Measurements from ENCODE around the gene AIPL1. TPM values are rescaled to one million over a fixed set of nuclear protein-coding genes. Genes with fewer than 3 reads are reported as not detected.

AIPL1 gene
- total RNA-seq, 1 donor from 2014 or later, result not detected

DNA sequence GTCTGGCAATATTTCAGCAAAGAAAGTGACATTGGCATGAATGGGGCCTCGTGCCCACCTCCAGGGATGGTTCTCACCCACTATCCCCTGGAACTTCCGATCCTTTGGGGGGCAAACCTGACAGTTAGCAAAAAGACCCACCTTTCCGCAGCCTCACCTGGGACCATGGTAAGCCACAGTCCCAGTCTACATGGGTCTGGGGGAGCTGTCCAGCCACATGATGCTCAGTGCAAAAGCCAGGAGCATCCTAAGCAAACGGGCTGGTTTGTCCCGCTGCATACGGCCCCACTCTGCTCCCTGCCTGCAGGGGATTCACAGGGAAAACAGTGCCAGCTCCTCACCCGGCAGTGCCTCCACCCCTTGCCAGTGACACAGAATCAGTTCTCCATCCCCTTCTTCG, 19.3 kb downstream of the AIPL1 start:
- H3K4me1 Mint-ChIP-seq (ENCODE audit: low read depth), result no peaks in the 10 kb centered on the region
- no peaks in the 10 kb centered on the region for H3K9me3 Mint-ChIP-seq
- H3K27me3 Mint-ChIP-seq (ENCODE audit: low read depth), result peaks cover 15% of the 10 kb centered on the region
- no peak overlapping the region for H3K27ac Mint-ChIP-seq
- no peaks in the 10 kb centered on the region for H3K36me3 Mint-ChIP-seq (ENCODE audit: low read depth)
- intact Hi-C loops (cut with micrococcal nuclease), result no loop called here
- DNase-seq (ENCODE audit: low spot score), result no peak
- H3K4me3 Mint-ChIP-seq (ENCODE audit: low read depth), result no peak overlapping the region

DNA sequence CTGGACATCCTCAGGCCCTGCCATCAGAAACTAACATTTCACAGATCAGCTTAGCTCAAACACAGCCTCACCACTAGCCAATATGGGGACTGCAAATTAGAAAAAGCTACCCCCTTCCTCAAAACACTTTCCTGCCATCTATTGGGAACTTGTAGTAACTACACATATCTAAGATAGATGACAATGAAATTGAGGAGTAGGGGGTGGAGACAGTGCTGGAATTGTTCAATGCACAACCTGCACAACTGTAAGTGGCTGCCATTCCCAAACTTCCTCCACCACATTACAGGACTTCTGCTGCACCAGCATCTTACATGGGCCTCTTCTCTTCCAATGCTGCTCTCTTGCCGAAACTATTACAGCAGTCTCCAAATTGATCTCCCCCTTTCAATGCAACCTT, 21.9 kb downstream of the AIPL1 start:
- Mint-ChIP-seq H3K4me3 (ENCODE audit: low read depth) (no peak overlapping the region), H3K36me3 (ENCODE audit: low read depth) (no peaks in the 10 kb centered on the region)
- intact Hi-C loops (cut with micrococcal nuclease), result no loop called here

DNA sequence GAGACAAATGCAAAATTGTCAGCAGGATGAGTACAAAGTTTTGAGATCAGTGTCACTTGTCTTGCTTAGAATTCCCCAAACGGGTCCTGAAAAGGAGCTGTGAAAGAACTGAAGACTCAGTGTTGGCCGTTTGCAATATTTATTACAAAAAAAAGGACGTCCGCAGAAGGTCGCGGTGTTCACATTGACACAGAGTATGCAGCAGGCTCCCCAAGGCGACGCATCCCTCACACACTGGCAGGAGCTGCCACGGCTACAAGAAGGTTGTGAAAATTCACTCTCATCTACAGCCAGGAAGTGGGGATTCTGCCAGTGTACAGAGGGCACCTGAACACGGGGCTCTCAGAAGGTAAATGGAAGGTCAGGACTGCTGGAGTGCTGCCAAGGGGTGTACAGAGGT, 26.2 kb downstream of the AIPL1 start:
- DNase-seq (ENCODE audit: low spot score), result no peak
- Mint-ChIP-seq H3K27me3 (ENCODE audit: low read depth) (peaks cover 3% of the 10 kb centered on the region), H3K4me1 (ENCODE audit: low read depth) (no peaks in the 10 kb centered on the region), H3K4me3 (ENCODE audit: low read depth) (no peak overlapping the region), H3K9me3 (no peaks in the 10 kb centered on the region), H3K27ac (no peak overlapping the region), H3K36me3 (ENCODE audit: low read depth) (no peaks in the 10 kb centered on the region)
- intact Hi-C loops (cut with micrococcal nuclease), result no loop called here

More for the DNA sequence above, 21.9 kb downstream of the AIPL1 start:
- no peak for DNase-seq (ENCODE audit: low spot score)
- H3K9me3 Mint-ChIP-seq, result no peaks in the 10 kb centered on the region
- no peaks in the 10 kb centered on the region for H3K4me1 Mint-ChIP-seq (ENCODE audit: low read depth)
- no peak overlapping the region for H3K27ac Mint-ChIP-seq
- H3K27me3 Mint-ChIP-seq (ENCODE audit: low read depth), result peaks cover 5% of the 10 kb centered on the region

- H3K27me3 Mint-ChIP-seq (ENCODE audit: low read depth), result peaks cover 5% of the 10 kb centered on the region
- H3K4me1 Mint-ChIP-seq (ENCODE audit: low read depth), result no peaks in the 10 kb centered on the region
- no peak overlapping the region for H3K27ac Mint-ChIP-seq
- H3K9me3 Mint-ChIP-seq, result no peaks in the 10 kb centered on the region
- H3K4me3 Mint-ChIP-seq (ENCODE audit: low read depth), result no peak overlapping the region
- DNase-seq (ENCODE audit: low spot score), result no peak
- intact Hi-C loops (cut with micrococcal nuclease), result no loop called here
- H3K36me3 Mint-ChIP-seq (ENCODE audit: low read depth), result no peaks in the 10 kb centered on the region
These were observed 26.6 kb downstream of the AIPL1 start for GRCh38 chr17:6408276-6408675.

DNA sequence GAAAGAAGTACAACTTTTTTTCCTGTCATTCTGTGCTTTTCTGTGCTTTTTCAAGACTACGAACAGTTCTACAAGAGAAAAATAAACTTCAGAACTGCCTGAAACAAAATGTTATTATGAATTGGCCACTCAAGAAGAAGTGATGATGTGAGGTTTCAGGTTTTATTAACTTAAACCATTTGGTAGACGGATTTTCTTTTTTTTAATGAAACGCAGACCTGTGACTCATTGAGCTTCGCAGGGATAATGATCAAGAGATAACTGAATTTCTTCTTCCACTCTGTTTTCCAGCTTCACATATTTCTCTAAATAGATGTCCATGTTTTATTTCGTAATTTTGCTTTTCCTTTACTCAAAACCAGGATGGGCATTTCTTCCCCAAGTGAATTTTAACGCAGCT, 32.7 kb downstream of the AIPL1 start:
- H3K27ac Mint-ChIP-seq, result no peak overlapping the region
- no peaks in the 10 kb centered on the region for H3K36me3 Mint-ChIP-seq (ENCODE audit: low read depth)
- H3K4me3 Mint-ChIP-seq (ENCODE audit: low read depth), result no peak overlapping the region
- H3K27me3 Mint-ChIP-seq (ENCODE audit: low read depth), result peaks cover 9% of the 10 kb centered on the region
- no peaks in the 10 kb centered on the region for H3K9me3 Mint-ChIP-seq
- no peak for DNase-seq (ENCODE audit: low spot score)
- intact Hi-C loops (cut with micrococcal nuclease), result no loop called here
- no peaks in the 10 kb centered on the region for H3K4me1 Mint-ChIP-seq (ENCODE audit: low read depth)

- Mint-ChIP-seq H3K4me3 (ENCODE audit: low read depth) (no peak overlapping the region), H3K4me1 (ENCODE audit: low read depth) (no peaks in the 10 kb centered on the region), H3K36me3 (ENCODE audit: low read depth) (no peaks in the 10 kb centered on the region), H3K9me3 (no peaks in the 10 kb centered on the region), H3K27me3 (ENCODE audit: low read depth) (peaks cover 12% of the 10 kb centered on the region), H3K27ac (no peak overlapping the region)
- DNase-seq (ENCODE audit: low spot score), result no peak
- intact Hi-C loops (cut with micrococcal nuclease), result no loop called here
These were observed 36.0 kb downstream of the AIPL1 start for GRCh38 chr17:6398955-6399354.

DNA sequence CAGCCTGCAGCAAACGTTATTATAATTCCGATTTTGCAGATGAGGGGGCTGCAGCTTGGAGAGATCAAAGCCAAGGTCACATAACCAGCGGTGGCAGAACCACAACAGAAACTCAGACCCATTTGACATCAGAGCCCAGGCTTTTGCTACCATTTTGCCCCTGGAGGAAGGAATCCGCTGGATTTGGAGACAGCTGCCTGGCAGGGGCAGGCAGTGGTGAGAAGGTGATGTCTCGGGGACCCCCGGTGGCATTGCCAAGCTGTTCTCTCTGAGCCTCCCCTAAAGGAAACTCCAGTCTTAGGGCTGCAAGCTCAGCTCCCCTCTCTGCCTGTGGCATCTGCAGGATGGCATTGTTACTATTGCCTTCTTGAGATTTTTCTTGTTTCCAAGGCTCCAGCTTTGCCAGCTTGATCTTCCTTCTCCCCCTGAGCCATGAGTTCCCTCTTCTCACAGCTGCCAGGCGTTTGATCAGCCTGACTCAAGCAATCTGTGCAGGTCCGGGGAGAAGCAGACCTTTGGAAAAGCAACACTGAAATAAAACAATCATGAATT, 40.8 kb downstream of the AIPL1 start:
- Mint-ChIP-seq H3K4me3 (ENCODE audit: low read depth) (no peak overlapping the region), H3K27me3 (ENCODE audit: low read depth) (peaks cover 4% of the 10 kb centered on the region), H3K36me3 (ENCODE audit: low read depth) (no peaks in the 10 kb centered on the region), H3K9me3 (no peaks in the 10 kb centered on the region), H3K27ac (no peak overlapping the region), H3K4me1 (ENCODE audit: low read depth) (no peaks in the 10 kb centered on the region)
- DNase-seq (ENCODE audit: low spot score), result no peak
- intact Hi-C loops (cut with micrococcal nuclease), result no loop called here

GRCh38 chr17:6393351-6393952, 41.5 kb downstream of the AIPL1 start:
- Mint-ChIP-seq H3K4me1 (ENCODE audit: low read depth) (no peaks in the 10 kb centered on the region), H3K36me3 (ENCODE audit: low read depth) (no peaks in the 10 kb centered on the region), H3K27ac (no peak overlapping the region), H3K27me3 (ENCODE audit: low read depth) (peaks cover 3% of the 10 kb centered on the region), H3K4me3 (ENCODE audit: low read depth) (no peak overlapping the region), H3K9me3 (no peaks in the 10 kb centered on the region)
- no peak for DNase-seq (ENCODE audit: low spot score)
- intact Hi-C loops (cut with micrococcal nuclease), result no loop called here

DNA sequence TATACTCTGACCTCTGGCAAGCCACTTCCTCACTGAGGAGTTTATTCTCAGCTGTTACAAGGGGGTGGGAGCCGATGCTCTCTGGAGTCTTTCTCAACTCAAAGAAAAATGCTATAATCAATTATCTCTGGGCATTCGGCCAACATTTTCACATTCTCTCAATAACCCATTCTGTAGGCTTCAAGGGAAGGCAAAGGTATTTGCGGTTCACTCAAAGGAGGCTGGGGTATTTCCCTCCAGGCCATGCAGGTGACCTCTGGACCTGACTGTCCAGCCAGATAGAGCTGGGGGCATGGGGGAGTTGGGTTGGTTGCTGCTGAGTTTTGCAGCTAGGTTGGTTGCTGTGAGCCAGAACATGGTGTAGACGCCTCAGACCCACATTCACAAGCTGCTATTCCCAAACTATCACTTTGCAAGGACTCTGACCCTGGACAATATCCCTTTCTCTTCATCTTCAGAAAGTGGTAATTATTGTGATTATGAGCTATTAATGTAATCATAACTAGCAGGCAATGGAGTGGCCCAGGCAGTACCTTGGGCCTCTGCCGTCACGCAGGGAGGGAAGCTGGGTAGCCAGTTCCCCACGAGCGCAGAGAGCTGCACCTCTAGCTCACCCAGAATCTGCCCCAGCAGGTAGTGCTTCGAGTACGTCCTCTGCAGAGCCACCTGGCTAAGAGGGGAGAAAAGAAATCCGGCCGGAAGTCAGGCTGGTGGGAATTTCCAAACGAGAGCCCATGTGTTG, 42.1 kb downstream of the AIPL1 start:
- Mint-ChIP-seq H3K27me3 (ENCODE audit: low read depth) (peaks cover 3% of the 10 kb centered on the region), H3K36me3 (ENCODE audit: low read depth) (no peaks in the 10 kb centered on the region), H3K4me1 (ENCODE audit: low read depth) (no peaks in the 10 kb centered on the region), H3K4me3 (ENCODE audit: low read depth) (no peak overlapping the region), H3K9me3 (no peaks in the 10 kb centered on the region), H3K27ac (no peak overlapping the region)
- no peak for DNase-seq (ENCODE audit: low spot score)
- intact Hi-C loops (cut with micrococcal nuclease), result no loop called here

GRCh38 chr17:6388416-6388815, 46.5 kb downstream of the AIPL1 start:
- intact Hi-C loops (cut with micrococcal nuclease), result no loop called here
- no peaks in the 10 kb centered on the region for H3K27me3 Mint-ChIP-seq (ENCODE audit: low read depth)
- no peaks in the 10 kb centered on the region for H3K36me3 Mint-ChIP-seq (ENCODE audit: low read depth)
- no peaks in the 10 kb centered on the region for H3K9me3 Mint-ChIP-seq
- DNase-seq (ENCODE audit: low spot score), result no peak
- H3K27ac Mint-ChIP-seq, result no peak overlapping the region
- no peak overlapping the region for H3K4me3 Mint-ChIP-seq (ENCODE audit: low read depth)
- H3K4me1 Mint-ChIP-seq (ENCODE audit: low read depth), result no peaks in the 10 kb centered on the region

DNA sequence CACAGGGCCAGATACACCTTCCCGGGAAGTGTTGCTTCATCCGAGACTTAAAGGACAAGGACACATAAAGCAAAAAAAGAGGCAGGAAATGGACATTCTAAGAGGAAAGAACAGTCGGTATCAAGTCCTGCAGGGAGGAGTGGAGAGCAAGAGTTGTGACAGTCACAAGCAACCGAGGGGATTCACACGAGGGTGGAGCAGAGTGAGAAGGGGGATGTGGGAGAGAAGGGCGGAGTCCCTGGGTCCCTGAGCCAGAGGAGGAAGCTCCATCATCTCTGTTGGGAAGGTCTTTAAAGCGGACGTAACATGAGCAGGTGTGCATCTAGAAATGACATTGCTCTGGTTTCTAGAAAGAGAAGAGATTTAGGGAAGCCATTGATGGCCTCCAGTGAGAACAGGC, 47.1 kb downstream of the AIPL1 start:
- no peaks in the 10 kb centered on the region for H3K4me1 Mint-ChIP-seq (ENCODE audit: low read depth)
- H3K4me3 Mint-ChIP-seq (ENCODE audit: low read depth), result no peak overlapping the region
- intact Hi-C loops (cut with micrococcal nuclease), result no loop called here
- no peaks in the 10 kb centered on the region for H3K36me3 Mint-ChIP-seq (ENCODE audit: low read depth)
- no peak overlapping the region for H3K27ac Mint-ChIP-seq
- H3K27me3 Mint-ChIP-seq (ENCODE audit: low read depth), result no peaks in the 10 kb centered on the region
- H3K9me3 Mint-ChIP-seq, result no peaks in the 10 kb centered on the region
- DNase-seq (ENCODE audit: low spot score), result no peak

DNA sequence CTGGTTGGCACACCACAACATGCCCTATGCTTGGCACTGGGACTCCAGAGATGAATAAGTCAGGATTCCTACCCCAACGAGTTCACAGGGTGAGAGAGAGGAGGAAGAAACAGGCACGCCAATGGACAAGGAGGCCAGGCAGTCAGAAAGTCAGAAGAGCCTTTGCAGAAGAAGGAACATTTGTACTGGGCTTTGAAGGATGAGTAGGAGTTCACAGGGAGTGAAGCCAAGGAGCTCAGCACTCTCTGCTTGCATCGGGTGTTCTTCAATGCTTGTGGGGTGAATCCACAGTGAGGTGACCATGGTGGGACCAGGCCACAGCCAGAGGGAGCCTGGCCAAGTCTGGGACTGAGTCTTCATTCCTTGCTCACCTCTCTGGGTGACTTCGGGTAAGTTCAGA, 47.5 kb downstream of the AIPL1 start:
- no peak overlapping the region for H3K4me3 Mint-ChIP-seq (ENCODE audit: low read depth)
- no peaks in the 10 kb centered on the region for H3K36me3 Mint-ChIP-seq (ENCODE audit: low read depth)
- no peaks in the 10 kb centered on the region for H3K9me3 Mint-ChIP-seq
- no peak overlapping the region for H3K27ac Mint-ChIP-seq
- no peaks in the 10 kb centered on the region for H3K27me3 Mint-ChIP-seq (ENCODE audit: low read depth)
- no peak for DNase-seq (ENCODE audit: low spot score)
- H3K4me1 Mint-ChIP-seq (ENCODE audit: low read depth), result no peaks in the 10 kb centered on the region
- intact Hi-C loops (cut with micrococcal nuclease), result no loop called here

GRCh38 chr17:6386041-6386630, 48.8 kb downstream of the AIPL1 start:
- Mint-ChIP-seq H3K4me1 (ENCODE audit: low read depth) (no peaks in the 10 kb centered on the region), H3K4me3 (ENCODE audit: low read depth) (no peak overlapping the region), H3K36me3 (ENCODE audit: low read depth) (no peaks in the 10 kb centered on the region), H3K27me3 (ENCODE audit: low read depth) (no peaks in the 10 kb centered on the region), H3K27ac (no peak overlapping the region), H3K9me3 (no peaks in the 10 kb centered on the region)
- intact Hi-C loops (cut with micrococcal nuclease), result no loop called here
- no peak for DNase-seq (ENCODE audit: low spot score)

Data from activated T-helper 2 cell treated with anti-CD3 and anti-CD28 coated beads, Interferon-gamma antibody, Interleukin-2, Interleukin-4, amounts not matched to agents 10 μg/mL and 5 μg/mL and 100 μg/mL, durations not matched to agents 14 hours and 24 hours and 36 hours (primary cell).